ENCODE data around the gene C20orf141.

Gene C20orf141

GRCh38 chr20:2851086-2851485, 36.3 kb downstream of the C20orf141 start:
- DNase-seq (ENCODE audit: low spot score) = no peak

- DNase-seq (ENCODE audit: low spot score) = no peak
Measured at GRCh38 chr20:2858591-2858990, 43.8 kb downstream of the C20orf141 start.

- DNase-seq (ENCODE audit: low spot score) = no peak
Measured at GRCh38 chr20:2859330-2860121, 44.7 kb downstream of the C20orf141 start.

DNA sequence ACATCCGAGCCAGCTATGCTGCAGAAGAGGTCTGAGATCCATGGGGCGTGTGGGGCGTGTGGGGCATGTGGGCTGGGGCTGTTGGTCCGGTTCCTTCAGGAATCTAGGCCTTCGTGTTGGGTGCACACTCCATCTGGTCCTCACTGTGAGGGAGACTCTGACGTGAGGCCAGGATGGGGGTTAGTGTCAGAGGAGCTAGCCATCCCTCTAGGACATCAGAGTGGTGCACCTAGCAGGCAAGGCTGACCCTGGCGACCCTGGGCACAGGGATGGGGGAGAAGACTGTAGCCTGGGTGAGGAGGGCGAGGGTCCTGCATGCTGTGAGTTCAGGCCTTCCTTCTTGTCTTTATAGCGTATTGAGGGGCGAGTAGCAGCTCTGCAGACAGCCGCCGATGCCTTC, 49.8 kb downstream of the C20orf141 start:
- DNase-seq (ENCODE audit: low spot score) = no peak

DNA sequence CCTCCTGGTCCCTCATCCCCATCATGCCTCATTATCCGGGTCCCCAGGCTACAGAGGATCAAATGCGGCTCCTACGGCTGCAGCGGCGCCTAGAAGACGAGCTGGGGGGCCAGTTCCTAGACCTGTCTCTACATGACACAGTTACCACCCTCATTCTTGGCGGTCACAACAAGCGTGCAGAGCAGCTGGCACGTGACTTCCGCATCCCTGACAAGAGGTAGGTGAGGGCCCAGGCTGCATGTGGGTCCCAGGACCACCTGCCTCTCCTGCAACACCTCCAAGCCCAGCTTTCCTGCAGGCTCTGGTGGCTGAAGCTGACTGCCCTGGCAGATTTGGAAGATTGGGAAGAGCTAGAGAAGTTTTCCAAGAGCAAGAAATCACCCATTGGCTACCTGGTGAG, 50.3 kb downstream of the C20orf141 start:
- DNase-seq (ENCODE audit: low spot score) = no peak

Measured in D341Med (cell line).